ENCODE measurements around the gene LIPI.

Gene LIPI

DNA sequence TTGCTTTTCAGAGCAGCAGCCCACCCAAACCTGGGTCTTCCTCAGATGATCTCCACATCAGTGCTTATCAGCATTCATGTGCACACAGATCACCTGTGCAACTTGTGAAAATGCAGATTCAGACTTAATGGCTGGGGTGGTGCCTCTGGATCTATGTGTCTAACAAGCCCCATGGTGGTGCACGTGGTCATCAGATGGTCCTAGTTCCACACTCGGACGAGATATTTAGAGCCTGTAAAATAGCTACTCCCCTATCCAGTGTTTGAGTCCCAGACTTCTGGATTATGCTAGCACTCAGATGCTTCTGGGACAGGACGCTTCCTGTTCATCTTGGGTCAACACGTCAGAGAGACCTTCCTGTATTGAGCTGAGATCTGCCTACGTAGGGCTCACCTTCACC is 114.2 kb downstream of the LIPI start:
- no peaks in the 10 kb centered on the region for H3F3A ChIP-seq (ENCODE audit: insufficient read depth, low read length)
- H3K36me3 ChIP-seq (ENCODE audit: insufficient read depth, low read length): no peaks in the 10 kb centered on the region; the same call in 1 of the 2 replicates
- H3K9me3 ChIP-seq (ENCODE audit: low read length): no peaks in the 10 kb centered on the region
- H3K4me1 ChIP-seq (ENCODE audit: insufficient read depth, low read length, severe bottlenecking): no peaks in the 10 kb centered on the region
- H3K9me2 ChIP-seq (ENCODE audit: low read depth, low read length): no peaks in the 10 kb centered on the region
- H3K27ac ChIP-seq (ENCODE audit: low read depth, low read length, poor library complexity, severe bottlenecking): no peak overlapping the region
- H3K79me2 ChIP-seq (ENCODE audit: insufficient read depth, low read length): no peaks in the 10 kb centered on the region
- H3K9ac ChIP-seq (ENCODE audit: low read length): no peak overlapping the region
- H3K4me3 ChIP-seq (ENCODE audit: low read depth, low read length, poor library complexity, severe bottlenecking): no peak overlapping the region
- no peak for TF ChIP-seq EZH2 (IDR thresholded peaks at IDR 0.05; ENCODE audit: borderline replicate concordance, low read length)
- TF ChIP-seq, protein P1, sequence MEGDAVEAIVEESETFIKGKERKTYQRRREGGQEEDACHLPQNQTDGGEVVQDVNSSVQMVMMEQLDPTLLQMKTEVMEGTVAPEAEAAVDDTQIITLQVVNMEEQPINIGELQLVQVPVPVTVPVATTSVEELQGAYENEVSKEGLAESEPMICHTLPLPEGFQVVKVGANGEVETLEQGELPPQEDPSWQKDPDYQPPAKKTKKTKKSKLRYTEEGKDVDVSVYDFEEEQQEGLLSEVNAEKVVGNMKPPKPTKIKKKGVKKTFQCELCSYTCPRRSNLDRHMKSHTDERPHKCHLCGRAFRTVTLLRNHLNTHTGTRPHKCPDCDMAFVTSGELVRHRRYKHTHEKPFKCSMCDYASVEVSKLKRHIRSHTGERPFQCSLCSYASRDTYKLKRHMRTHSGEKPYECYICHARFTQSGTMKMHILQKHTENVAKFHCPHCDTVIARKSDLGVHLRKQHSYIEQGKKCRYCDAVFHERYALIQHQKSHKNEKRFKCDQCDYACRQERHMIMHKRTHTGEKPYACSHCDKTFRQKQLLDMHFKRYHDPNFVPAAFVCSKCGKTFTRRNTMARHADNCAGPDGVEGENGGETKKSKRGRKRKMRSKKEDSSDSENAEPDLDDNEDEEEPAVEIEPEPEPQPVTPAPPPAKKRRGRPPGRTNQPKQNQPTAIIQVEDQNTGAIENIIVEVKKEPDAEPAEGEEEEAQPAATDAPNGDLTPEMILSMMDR (IDR thresholded peaks at IDR 0.05; ENCODE audit: low read length): no peak
- H3K4me2 ChIP-seq (ENCODE audit: low read length): no peak overlapping the region
- no peaks in the 10 kb centered on the region for H3K27me3 ChIP-seq (ENCODE audit: insufficient read depth, low read length)
- H2AFZ ChIP-seq (ENCODE audit: low read length): no peak overlapping the region
- no peaks in the 10 kb centered on the region for H4K20me1 ChIP-seq (ENCODE audit: insufficient read depth, low read length)

DNA sequence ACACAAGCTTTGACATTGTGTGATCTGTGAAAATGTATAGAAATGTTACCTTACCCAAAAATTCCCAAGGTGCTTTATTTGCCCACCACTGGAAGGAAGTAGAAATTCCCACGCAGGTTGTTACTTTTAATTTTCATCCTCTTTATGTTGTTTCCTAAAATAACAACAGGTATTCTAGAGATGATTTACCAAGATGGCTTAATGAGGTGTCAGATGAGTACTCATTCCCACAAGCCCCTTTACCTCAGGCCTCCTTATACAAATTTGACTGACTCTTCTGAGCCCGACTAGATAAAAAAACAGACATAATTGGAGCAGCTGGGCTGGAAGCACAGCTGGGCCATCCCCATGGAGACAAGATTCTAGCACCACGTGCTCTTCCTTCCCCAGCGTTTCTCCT is 114.6 kb downstream of the LIPI start:
- Histone ChIP-seq H4K20me1 (ENCODE audit: insufficient read depth, low read length) (no peaks in the 10 kb centered on the region), H3K9me3 (ENCODE audit: low read length) (no peaks in the 10 kb centered on the region), H3K79me2 (ENCODE audit: insufficient read depth, low read length) (no peaks in the 10 kb centered on the region), H3K9me2 (ENCODE audit: low read depth, low read length) (no peaks in the 10 kb centered on the region), H2AFZ (ENCODE audit: low read length) (no peak overlapping the region), H3K4me2 (ENCODE audit: low read length) (no peak overlapping the region), H3K9ac (ENCODE audit: low read length) (no peak overlapping the region), H3K4me3 (ENCODE audit: low read depth, low read length, poor library complexity, severe bottlenecking) (no peak overlapping the region), H3F3A (ENCODE audit: insufficient read depth, low read length) (no peaks in the 10 kb centered on the region), H3K36me3 (ENCODE audit: insufficient read depth, low read length) (no peaks in the 10 kb centered on the region; the same call in 1 of the 2 replicates), H3K4me1 (ENCODE audit: insufficient read depth, low read length, severe bottlenecking) (no peaks in the 10 kb centered on the region), H3K27ac (ENCODE audit: low read depth, low read length, poor library complexity, severe bottlenecking) (no peak overlapping the region), H3K27me3 (ENCODE audit: insufficient read depth, low read length) (no peaks in the 10 kb centered on the region)
- no peak for TF ChIP-seq EZH2 (IDR thresholded peaks at IDR 0.05; ENCODE audit: borderline replicate concordance, low read length)
- TF ChIP-seq, protein P1 (IDR thresholded peaks at IDR 0.05; ENCODE audit: low read length): no peak

DNA sequence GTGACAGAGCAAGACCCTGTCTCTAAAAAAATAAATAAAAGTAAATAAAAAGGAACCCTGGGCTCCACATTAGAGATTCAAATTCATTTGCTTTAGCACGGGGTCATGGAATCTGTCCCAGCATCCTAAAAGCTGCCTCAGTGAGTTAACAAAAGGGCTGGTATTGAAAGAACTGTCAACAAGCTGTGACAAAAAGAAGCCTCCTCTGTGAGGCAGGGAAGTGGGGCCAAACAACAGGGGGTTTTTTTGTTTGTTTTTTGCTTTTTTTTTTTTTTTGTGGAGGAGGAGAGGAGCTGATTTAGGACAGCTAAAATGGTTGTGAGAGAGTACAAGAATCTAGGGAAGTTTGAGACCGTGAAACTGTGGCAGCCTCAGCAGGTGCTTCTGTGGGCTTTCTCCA is 115.7 kb downstream of the LIPI start:
- TF ChIP-seq, protein P1 (IDR thresholded peaks at IDR 0.05; ENCODE audit: low read length): no peak
- no peak for TF ChIP-seq EZH2 (IDR thresholded peaks at IDR 0.05; ENCODE audit: borderline replicate concordance, low read length)
- no peaks in the 10 kb centered on the region for H3K4me1 ChIP-seq (ENCODE audit: insufficient read depth, low read length, severe bottlenecking)
- H2AFZ ChIP-seq (ENCODE audit: low read length): no peak overlapping the region
- no peaks in the 10 kb centered on the region for H4K20me1 ChIP-seq (ENCODE audit: insufficient read depth, low read length)
- H3K9me3 ChIP-seq (ENCODE audit: low read length): no peaks in the 10 kb centered on the region
- H3K9me2 ChIP-seq (ENCODE audit: low read depth, low read length): no peaks in the 10 kb centered on the region
- H3K36me3 ChIP-seq (ENCODE audit: insufficient read depth, low read length): no peaks in the 10 kb centered on the region; the same call in 1 of the 2 replicates
- H3K4me3 ChIP-seq (ENCODE audit: low read depth, low read length, poor library complexity, severe bottlenecking): no peak overlapping the region
- H3K79me2 ChIP-seq (ENCODE audit: insufficient read depth, low read length): no peaks in the 10 kb centered on the region
- no peaks in the 10 kb centered on the region for H3F3A ChIP-seq (ENCODE audit: insufficient read depth, low read length)
- H3K27ac ChIP-seq (ENCODE audit: low read depth, low read length, poor library complexity, severe bottlenecking): no peak overlapping the region
- no peak overlapping the region for H3K9ac ChIP-seq (ENCODE audit: low read length)
- no peaks in the 10 kb centered on the region for H3K27me3 ChIP-seq (ENCODE audit: insufficient read depth, low read length)
- no peak overlapping the region for H3K4me2 ChIP-seq (ENCODE audit: low read length)

Measured in OCI-LY1 (cell line).